ENCODE measurements around the gene LMF1. TPM values are rescaled to one million over a fixed set of nuclear protein-coding genes. Genes with fewer than 3 reads are reported as not detected.
"Not testable (repeated sequence)": the region's sequence is repeated elsewhere in the genome, so short reads cannot be mapped to it uniquely, and the experiment has no call there.

The LMF1 gene
- polyA plus RNA-seq, 3 donors: 5.9 to 14.7 (median 10.6) TPM

DNA sequence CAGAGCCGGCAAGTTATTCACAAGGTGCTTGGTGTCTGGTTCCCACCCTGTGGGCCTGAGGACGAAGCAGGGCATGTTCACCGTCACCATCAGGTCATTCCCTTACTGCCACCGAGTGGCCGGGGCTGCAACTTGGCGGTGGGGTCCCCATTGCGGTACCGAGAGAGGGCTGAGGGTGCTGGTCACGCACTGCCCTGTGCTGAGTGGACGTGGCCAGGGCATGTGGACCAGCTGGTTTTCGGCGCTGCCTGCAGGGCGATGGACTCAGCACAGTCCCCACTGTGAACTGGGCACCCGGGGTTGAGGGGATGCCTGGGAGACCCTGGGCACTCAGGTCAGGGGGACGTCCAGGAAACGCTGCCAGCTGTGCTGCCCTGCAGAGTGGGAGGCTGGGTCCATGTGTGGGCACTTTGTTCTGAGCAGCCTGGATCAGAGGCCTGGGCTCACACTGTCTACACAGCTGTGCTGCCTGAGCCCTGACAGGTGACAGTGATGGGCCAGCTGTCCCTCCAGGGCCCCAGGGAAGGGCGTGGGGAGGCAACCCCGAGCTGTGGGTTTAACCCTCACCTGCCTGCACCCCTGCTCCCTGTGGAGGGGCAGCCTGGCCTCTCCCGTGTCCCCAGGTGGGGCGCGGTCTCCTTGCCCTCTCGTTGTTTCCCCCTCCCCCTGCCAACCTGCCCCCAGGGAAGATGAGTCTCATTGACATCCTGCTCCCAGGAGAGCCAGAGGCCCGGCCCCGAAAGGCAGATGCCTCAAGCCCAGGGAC lies 131.0 kb downstream of the LMF1 start:
- 90% methylated on average over 22 of the region's 24 CpGs for WGBS (ENCODE audit: insufficient coverage)
- Mint-ChIP-seq H3K36me3 (no peaks in the 10 kb centered on the region), H3K9me3 (peaks cover 25 to 36% (median 32%) of the 10 kb centered on the region in 7 donors), H3K4me1 (no peaks in the 10 kb centered on the region), H3K4me3 (no peak overlapping the region), H3K27me3 (ENCODE audit: low read depth in 3 of 3) (peaks cover 2 to 7% (median 4%) of the 10 kb centered on the region in 3 donors), H3K27ac (no peak overlapping the region)
- no peak overlapping the region for H3K4me3 ChIP-seq (replicated peaks in 1 of 3; ENCODE audit: low read depth in 2 of 3, low read length in 3 of 3)
- peaks cover 22 to 30% of the 10 kb centered on the region in 2 donors for H3K9me3 ChIP-seq (replicated peaks in 1 of 2; ENCODE audit: control insufficient read depth in 1 of 2, insufficient read depth in 1 of 2, low read length in 2 of 2)
- no peak overlapping the region for H3K9ac ChIP-seq (ENCODE audit: insufficient read depth, low read length, poor library complexity, severe bottlenecking)
- H4K20me1 ChIP-seq (ENCODE audit: insufficient read depth, low read length): no peaks in the 10 kb centered on the region
- H2AFZ ChIP-seq (ENCODE audit: insufficient read depth, low read depth, low read length, poor library complexity, severe bottlenecking): no peak overlapping the region
- H3K79me2 ChIP-seq (ENCODE audit: insufficient read depth, low read length): no peaks in the 10 kb centered on the region
- no peaks in the 10 kb centered on the region for H3K36me3 ChIP-seq (replicated peaks in 1 of 2; ENCODE audit: control insufficient read depth in 1 of 2, insufficient read depth in 2 of 2, low read length in 2 of 2)
- intact Hi-C loops (cut with micrococcal nuclease): no loop called here
- H3K4me2 ChIP-seq (replicated peaks; ENCODE audit: extremely low read depth, low read length, poor library complexity, severe bottlenecking): no peak overlapping the region
- TF ChIP-seq, protein P1, sequence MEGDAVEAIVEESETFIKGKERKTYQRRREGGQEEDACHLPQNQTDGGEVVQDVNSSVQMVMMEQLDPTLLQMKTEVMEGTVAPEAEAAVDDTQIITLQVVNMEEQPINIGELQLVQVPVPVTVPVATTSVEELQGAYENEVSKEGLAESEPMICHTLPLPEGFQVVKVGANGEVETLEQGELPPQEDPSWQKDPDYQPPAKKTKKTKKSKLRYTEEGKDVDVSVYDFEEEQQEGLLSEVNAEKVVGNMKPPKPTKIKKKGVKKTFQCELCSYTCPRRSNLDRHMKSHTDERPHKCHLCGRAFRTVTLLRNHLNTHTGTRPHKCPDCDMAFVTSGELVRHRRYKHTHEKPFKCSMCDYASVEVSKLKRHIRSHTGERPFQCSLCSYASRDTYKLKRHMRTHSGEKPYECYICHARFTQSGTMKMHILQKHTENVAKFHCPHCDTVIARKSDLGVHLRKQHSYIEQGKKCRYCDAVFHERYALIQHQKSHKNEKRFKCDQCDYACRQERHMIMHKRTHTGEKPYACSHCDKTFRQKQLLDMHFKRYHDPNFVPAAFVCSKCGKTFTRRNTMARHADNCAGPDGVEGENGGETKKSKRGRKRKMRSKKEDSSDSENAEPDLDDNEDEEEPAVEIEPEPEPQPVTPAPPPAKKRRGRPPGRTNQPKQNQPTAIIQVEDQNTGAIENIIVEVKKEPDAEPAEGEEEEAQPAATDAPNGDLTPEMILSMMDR (IDR thresholded peaks at IDR 0.05): no peak
- DNase-seq: no peak
- H3K27ac ChIP-seq (ENCODE audit: low read depth in 1 of 2, low read length in 2 of 2): no peak overlapping the region
- H3K27me3 ChIP-seq (ENCODE audit: control insufficient read depth in 2 of 2, insufficient read depth in 2 of 2, low read length in 2 of 2): no peaks in the 10 kb centered on the region
- H3K4me1 ChIP-seq (ENCODE audit: control insufficient read depth in 1 of 2, insufficient read depth in 2 of 2, low read length in 2 of 2): no peaks in the 10 kb centered on the region

DNA sequence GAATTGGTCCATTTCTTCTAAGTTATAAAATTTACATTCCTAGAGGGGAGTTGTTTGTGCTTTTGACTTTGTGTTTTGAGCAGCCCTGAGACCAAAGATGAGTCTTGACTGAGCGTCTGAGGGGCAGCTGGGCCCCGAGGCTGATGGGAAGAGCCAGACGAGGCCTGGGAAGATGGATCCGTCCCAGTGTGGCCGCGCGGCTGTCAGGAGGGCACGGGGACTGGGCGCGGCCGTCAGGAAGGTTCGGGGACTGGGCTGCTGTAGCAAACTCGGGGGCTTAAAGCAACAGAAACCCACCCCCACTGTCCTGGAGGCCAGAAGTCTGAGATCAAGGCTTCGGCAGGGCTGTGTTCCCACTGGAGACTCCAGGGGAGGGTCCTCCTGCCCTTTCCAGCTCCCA lies 132.0 kb downstream of the LMF1 start:
- intact Hi-C loops (cut with micrococcal nuclease): no loop called here
- no peaks in the 10 kb centered on the region for H3K36me3 Mint-ChIP-seq
- Histone ChIP-seq H3K9me3 (replicated peaks in 1 of 2; ENCODE audit: control insufficient read depth in 1 of 2, insufficient read depth in 1 of 2, low read length in 2 of 2) (peaks cover 22 to 30% of the 10 kb centered on the region in 2 donors), H3K9ac (ENCODE audit: insufficient read depth, low read length, poor library complexity, severe bottlenecking) (no peak overlapping the region), H3K79me2 (ENCODE audit: insufficient read depth, low read length) (no peaks in the 10 kb centered on the region), H3K36me3 (replicated peaks in 1 of 2; ENCODE audit: control insufficient read depth in 1 of 2, insufficient read depth in 2 of 2, low read length in 2 of 2) (no peaks in the 10 kb centered on the region), H3K4me1 (ENCODE audit: control insufficient read depth in 1 of 2, insufficient read depth in 2 of 2, low read length in 2 of 2) (no peaks in the 10 kb centered on the region), H3K4me3 (replicated peaks in 1 of 3; ENCODE audit: low read depth in 2 of 3, low read length in 3 of 3) (no peak overlapping the region), H3K4me2 (replicated peaks; ENCODE audit: extremely low read depth, low read length, poor library complexity, severe bottlenecking) (no peak overlapping the region), H4K20me1 (ENCODE audit: insufficient read depth, low read length) (no peaks in the 10 kb centered on the region), H3K27ac (ENCODE audit: low read depth in 1 of 2, low read length in 2 of 2) (no peak overlapping the region), H2AFZ (ENCODE audit: insufficient read depth, low read depth, low read length, poor library complexity, severe bottlenecking) (no peak overlapping the region), H3K27me3 (ENCODE audit: control insufficient read depth in 2 of 2, insufficient read depth in 2 of 2, low read length in 2 of 2) (no peaks in the 10 kb centered on the region)
- no peak overlapping the region for H3K4me3 Mint-ChIP-seq
- H3K27ac Mint-ChIP-seq: no peak overlapping the region
- 92% methylated on average over 11 of the region's 14 CpGs for WGBS (ENCODE audit: insufficient coverage)
- H3K27me3 Mint-ChIP-seq (ENCODE audit: low read depth in 3 of 3): peaks cover 4 to 7% (median 6%) of the 10 kb centered on the region in 3 donors
- no peaks in the 10 kb centered on the region for H3K4me1 Mint-ChIP-seq
- TF ChIP-seq, protein P1 (IDR thresholded peaks at IDR 0.05): no peak
- no peak for DNase-seq
- H3K9me3 Mint-ChIP-seq: peaks cover 26 to 38% (median 31%) of the 10 kb centered on the region in 7 donors

DNA sequence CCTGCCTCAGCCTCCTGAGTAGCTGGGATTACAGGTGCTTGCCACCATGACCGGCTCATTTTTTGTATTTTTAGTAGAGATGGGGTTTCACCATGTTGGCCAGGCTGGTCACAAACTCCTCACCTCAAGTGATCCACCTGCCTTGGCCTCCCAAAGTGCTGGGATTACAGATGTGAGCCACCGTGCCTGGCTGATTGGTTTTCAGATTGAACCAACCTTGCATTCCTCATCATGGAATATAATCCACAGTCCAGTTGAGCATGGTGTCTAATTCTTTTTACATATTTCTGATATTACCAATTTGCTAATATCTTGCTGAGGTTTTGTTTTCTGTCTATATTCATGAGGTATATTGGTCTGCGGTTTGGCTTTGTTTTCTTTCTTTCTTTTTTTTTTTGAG lies 134.0 kb downstream of the LMF1 start:
- H3K79me2 ChIP-seq (ENCODE audit: insufficient read depth, low read length); H3K4me3 Mint-ChIP-seq: not testable (repeated sequence)

More for the DNA sequence above, 134.0 kb downstream of the LMF1 start:
- H3K36me3 ChIP-seq (replicated peaks in 1 of 2; ENCODE audit: control insufficient read depth in 1 of 2, insufficient read depth in 2 of 2, low read length in 2 of 2); DNase-seq; H3K27me3 ChIP-seq (ENCODE audit: control insufficient read depth in 2 of 2, insufficient read depth in 2 of 2, low read length in 2 of 2); H2AFZ ChIP-seq (ENCODE audit: insufficient read depth, low read depth, low read length, poor library complexity, severe bottlenecking); H4K20me1 ChIP-seq (ENCODE audit: insufficient read depth, low read length); H3K36me3 Mint-ChIP-seq; H3K27me3 Mint-ChIP-seq (ENCODE audit: low read depth in 3 of 3); H3K4me3 ChIP-seq (replicated peaks in 1 of 3; ENCODE audit: low read depth in 2 of 3, low read length in 3 of 3); H3K9ac ChIP-seq (ENCODE audit: insufficient read depth, low read length, poor library complexity, severe bottlenecking); H3K4me1 Mint-ChIP-seq; H3K4me2 ChIP-seq (replicated peaks; ENCODE audit: extremely low read depth, low read length, poor library complexity, severe bottlenecking); H3K4me1 ChIP-seq (ENCODE audit: control insufficient read depth in 1 of 2, insufficient read depth in 2 of 2, low read length in 2 of 2); intact Hi-C loops (cut with micrococcal nuclease); H3K27ac Mint-ChIP-seq; H3K27ac ChIP-seq (ENCODE audit: low read depth in 1 of 2, low read length in 2 of 2): not testable (repeated sequence)
- H3K9me3 Mint-ChIP-seq: peaks cover 26 to 38% (median 31%) of the 10 kb centered on the region in 7 donors
- peaks cover 22 to 30% of the 10 kb centered on the region in 2 donors for H3K9me3 ChIP-seq (replicated peaks in 1 of 2; ENCODE audit: control insufficient read depth in 1 of 2, insufficient read depth in 1 of 2, low read length in 2 of 2)
- no CpG with 5 or more reads among the region's 3 CpGs for WGBS (ENCODE audit: insufficient coverage)

Measured in CD14-positive monocyte (primary cell).